C1 segment of cervical spinal cord (tissue), 14 donors: ENCODE measurements around the gene COX10.
"Not testable (repeated sequence)": the region's sequence is repeated elsewhere in the genome, so short reads cannot be mapped to it uniquely, and the experiment has no call there.

Experiments used
- DNase-seq, 14 donors: peaks; one replicate each; lab custom pipeline; 2025; lab: John Stamatoyannopoulos, UW

The COX10 gene

GRCh38 chr17:14176989-14177388 lies 107.7 kb downstream of the COX10 start:
- DNase-seq = not testable (repeated sequence)

- DNase-seq = not testable (repeated sequence)
Observed at GRCh38 chr17:14177801-14178200, 108.5 kb downstream of the COX10 start.

GRCh38 chr17:14179951-14180350 lies 110.6 kb downstream of the COX10 start:
- not testable (repeated sequence) for DNase-seq

GRCh38 chr17:14182084-14182483 lies 112.8 kb downstream of the COX10 start:
- not testable (repeated sequence) for DNase-seq

GRCh38 chr17:14184536-14184935 lies 115.2 kb downstream of the COX10 start:
- not testable (repeated sequence) for DNase-seq

GRCh38 chr17:14186443-14186842 lies 117.1 kb downstream of the COX10 start:
- DNase-seq = not testable (repeated sequence)

- DNase-seq = not testable (repeated sequence)
Observed at GRCh38 chr17:14190774-14191173, 121.5 kb downstream of the COX10 start.

- not testable (repeated sequence) for DNase-seq
Observed at GRCh38 chr17:14191469-14191868, 122.2 kb downstream of the COX10 start.

- DNase-seq = not testable (repeated sequence)
Observed at GRCh38 chr17:14192039-14192438, 122.7 kb downstream of the COX10 start.

- not testable (repeated sequence) for DNase-seq
Observed at GRCh38 chr17:14192636-14193344, 123.5 kb downstream of the COX10 start.

GRCh38 chr17:14196377-14196997 lies 127.2 kb downstream of the COX10 start:
- DNase-seq = no peak

GRCh38 chr17:14197057-14197456 lies 127.8 kb downstream of the COX10 start:
- no peak for DNase-seq

GRCh38 chr17:14197586-14197985 lies 128.3 kb downstream of the COX10 start:
- no peak for DNase-seq

- no peak for DNase-seq
Observed at GRCh38 chr17:14198013-14198412, 128.7 kb downstream of the COX10 start.

- no peak for DNase-seq
Observed at GRCh38 chr17:14198575-14198974, 129.3 kb downstream of the COX10 start.

- DNase-seq = no peak
Observed at GRCh38 chr17:14199601-14200000, 130.3 kb downstream of the COX10 start.

GRCh38 chr17:14200354-14200753 lies 131.1 kb downstream of the COX10 start:
- DNase-seq = no peak

GRCh38 chr17:14201021-14201987 lies 132.0 kb downstream of the COX10 start:
- DNase-seq = no peak

- DNase-seq = no peak
Observed at GRCh38 chr17:14201988-14202380, 132.7 kb downstream of the COX10 start.

GRCh38 chr17:14202388-14203166 lies 133.3 kb downstream of the COX10 start:
- DNase-seq = no peak

GRCh38 chr17:14203388-14203787 lies 134.1 kb downstream of the COX10 start:
- DNase-seq = no peak
